Measurements from ENCODE around the gene CPEB1. TPM values are rescaled to one million over a fixed set of nuclear protein-coding genes. Genes with fewer than 3 reads are reported as not detected.

Gene CPEB1
- total RNA-seq, 1 donor from 2014 or later: 0.72 TPM

- H3K4me3 Mint-ChIP-seq: no peak overlapping the region
- no peaks in the 10 kb centered on the region for H3K36me3 Mint-ChIP-seq (ENCODE audit: low read depth)
- DNase-seq (ENCODE audit: low read depth, low spot score): no peak
- TF ChIP-seq, protein P1, sequence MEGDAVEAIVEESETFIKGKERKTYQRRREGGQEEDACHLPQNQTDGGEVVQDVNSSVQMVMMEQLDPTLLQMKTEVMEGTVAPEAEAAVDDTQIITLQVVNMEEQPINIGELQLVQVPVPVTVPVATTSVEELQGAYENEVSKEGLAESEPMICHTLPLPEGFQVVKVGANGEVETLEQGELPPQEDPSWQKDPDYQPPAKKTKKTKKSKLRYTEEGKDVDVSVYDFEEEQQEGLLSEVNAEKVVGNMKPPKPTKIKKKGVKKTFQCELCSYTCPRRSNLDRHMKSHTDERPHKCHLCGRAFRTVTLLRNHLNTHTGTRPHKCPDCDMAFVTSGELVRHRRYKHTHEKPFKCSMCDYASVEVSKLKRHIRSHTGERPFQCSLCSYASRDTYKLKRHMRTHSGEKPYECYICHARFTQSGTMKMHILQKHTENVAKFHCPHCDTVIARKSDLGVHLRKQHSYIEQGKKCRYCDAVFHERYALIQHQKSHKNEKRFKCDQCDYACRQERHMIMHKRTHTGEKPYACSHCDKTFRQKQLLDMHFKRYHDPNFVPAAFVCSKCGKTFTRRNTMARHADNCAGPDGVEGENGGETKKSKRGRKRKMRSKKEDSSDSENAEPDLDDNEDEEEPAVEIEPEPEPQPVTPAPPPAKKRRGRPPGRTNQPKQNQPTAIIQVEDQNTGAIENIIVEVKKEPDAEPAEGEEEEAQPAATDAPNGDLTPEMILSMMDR (conservative IDR thresholded peaks at IDR 0.05): no peak
- no peak overlapping the region for H3K27ac Mint-ChIP-seq (ENCODE audit: unreplicated experiment)
- no peaks in the 10 kb centered on the region for H3K4me1 Mint-ChIP-seq
- peaks cover 55% of the 10 kb centered on the region for H3K27me3 Mint-ChIP-seq (ENCODE audit: low read depth)
- no peaks in the 10 kb centered on the region for H3K9me3 Mint-ChIP-seq
Measured at GRCh38 chr15:82630033-82630432, 17.1 kb downstream of the CPEB1 start.

DNA sequence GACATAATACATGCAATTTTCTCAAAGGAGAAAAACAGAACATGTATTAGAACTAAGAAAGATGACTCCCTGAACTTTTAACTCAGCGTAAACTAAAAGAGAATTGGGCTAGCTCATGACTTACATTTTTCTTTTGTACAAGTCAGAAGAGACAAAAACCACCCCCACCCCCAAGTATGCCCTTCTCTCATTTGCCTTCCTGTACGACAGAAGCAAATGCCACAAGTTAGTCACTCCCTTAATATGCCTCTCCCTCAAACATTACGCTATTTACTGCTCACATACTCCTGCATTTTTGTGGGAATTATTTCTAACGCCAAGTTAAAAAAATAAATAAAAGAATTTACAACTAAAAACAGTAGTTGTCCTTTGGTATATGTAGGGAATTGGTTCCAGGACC lies 22.0 kb downstream of the CPEB1 start:
- no peaks in the 10 kb centered on the region for H3K4me1 Mint-ChIP-seq
- no peak overlapping the region for H3K27ac Mint-ChIP-seq (ENCODE audit: unreplicated experiment)
- H3K27me3 Mint-ChIP-seq (ENCODE audit: low read depth): peaks cover 17% of the 10 kb centered on the region
- H3K4me3 Mint-ChIP-seq: no peak overlapping the region
- H3K9me3 Mint-ChIP-seq: no peaks in the 10 kb centered on the region
- DNase-seq (ENCODE audit: low read depth, low spot score): no peak
- no peaks in the 10 kb centered on the region for H3K36me3 Mint-ChIP-seq (ENCODE audit: low read depth)
- TF ChIP-seq, protein P1 (conservative IDR thresholded peaks at IDR 0.05): no peak

DNA sequence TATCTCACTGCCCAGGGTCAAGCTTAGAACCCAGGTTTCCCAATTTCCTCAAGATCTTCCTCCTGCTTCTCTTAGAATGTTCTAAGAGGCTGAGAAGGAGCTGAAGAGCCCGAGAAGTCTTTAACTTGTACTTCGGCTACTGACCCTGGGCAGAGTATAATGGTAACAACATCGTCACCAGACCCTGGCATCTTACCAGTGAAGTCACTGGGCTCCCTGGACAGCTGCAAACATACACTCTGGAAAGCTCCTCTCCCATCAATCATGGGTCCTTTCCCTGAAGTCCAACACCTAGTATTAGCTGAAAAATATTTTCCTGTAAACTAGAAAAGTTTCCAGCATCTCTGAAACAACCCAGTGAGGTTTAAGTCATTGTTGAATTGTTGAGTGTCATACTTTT lies 22.7 kb downstream of the CPEB1 start:
- Mint-ChIP-seq H3K4me1 (no peaks in the 10 kb centered on the region), H3K4me3 (no peak overlapping the region), H3K36me3 (ENCODE audit: low read depth) (no peaks in the 10 kb centered on the region), H3K27me3 (ENCODE audit: low read depth) (peaks cover 14% of the 10 kb centered on the region), H3K9me3 (peaks cover 3% of the 10 kb centered on the region), H3K27ac (ENCODE audit: unreplicated experiment) (no peak overlapping the region)
- no peak for DNase-seq (ENCODE audit: low read depth, low spot score)
- TF ChIP-seq, protein P1 (conservative IDR thresholded peaks at IDR 0.05): no peak

DNA sequence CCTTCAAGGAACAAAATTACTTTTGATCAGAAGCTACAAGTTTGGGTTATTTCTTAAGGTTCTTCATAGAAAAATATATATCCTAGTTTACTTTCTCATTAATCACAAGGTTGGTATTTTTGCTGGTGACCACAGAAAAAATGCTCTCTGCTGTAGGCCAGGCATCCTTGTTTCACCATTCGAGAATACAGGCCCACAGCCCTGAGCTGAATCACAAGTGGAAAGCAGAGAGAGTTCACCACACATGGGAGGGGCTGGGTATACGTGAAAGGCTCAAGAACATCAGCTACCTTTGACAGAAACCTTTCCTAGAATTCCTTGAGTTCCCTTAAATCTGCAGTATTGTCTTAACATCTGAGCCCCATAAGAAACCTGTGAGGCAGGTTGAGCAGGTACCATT lies 23.2 kb downstream of the CPEB1 start:
- Mint-ChIP-seq H3K27ac (ENCODE audit: unreplicated experiment) (no peak overlapping the region), H3K27me3 (ENCODE audit: low read depth) (peaks cover 14% of the 10 kb centered on the region)

DNA sequence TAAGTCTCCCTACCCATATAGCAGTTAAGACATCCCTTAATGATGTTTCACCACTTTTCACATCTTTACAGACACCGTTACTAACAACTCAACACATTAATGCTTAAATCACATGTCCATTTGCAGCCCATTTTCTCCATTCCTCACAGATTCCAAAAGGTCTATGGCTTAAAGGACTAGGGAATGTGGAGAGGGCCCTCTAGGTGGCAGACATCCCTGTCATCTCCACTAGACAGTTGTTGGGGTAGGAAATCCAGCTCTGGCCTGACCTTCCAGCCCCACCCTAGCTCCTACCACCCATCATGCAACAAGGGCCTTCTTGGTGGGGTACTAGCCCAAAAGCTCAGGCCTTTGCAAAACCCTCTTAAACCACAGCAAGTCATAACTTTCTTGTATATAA lies 25.2 kb downstream of the CPEB1 start:
- Mint-ChIP-seq H3K4me1 (no peaks in the 10 kb centered on the region), H3K36me3 (ENCODE audit: low read depth) (no peaks in the 10 kb centered on the region), H3K4me3 (no peak overlapping the region), H3K27ac (ENCODE audit: unreplicated experiment) (no peak overlapping the region), H3K27me3 (ENCODE audit: low read depth) (peaks cover 19% of the 10 kb centered on the region), H3K9me3 (peaks cover 3% of the 10 kb centered on the region)
- no peak for DNase-seq (ENCODE audit: low read depth, low spot score)
- TF ChIP-seq, protein P1 (conservative IDR thresholded peaks at IDR 0.05): no peak

More for the DNA sequence above, 23.2 kb downstream of the CPEB1 start:
- Mint-ChIP-seq H3K4me3 (no peak overlapping the region), H3K36me3 (ENCODE audit: low read depth) (no peaks in the 10 kb centered on the region), H3K4me1 (no peaks in the 10 kb centered on the region), H3K9me3 (peaks cover 3% of the 10 kb centered on the region)
- TF ChIP-seq, protein P1 (conservative IDR thresholded peaks at IDR 0.05): no peak
- no peak for DNase-seq (ENCODE audit: low read depth, low spot score)

DNA sequence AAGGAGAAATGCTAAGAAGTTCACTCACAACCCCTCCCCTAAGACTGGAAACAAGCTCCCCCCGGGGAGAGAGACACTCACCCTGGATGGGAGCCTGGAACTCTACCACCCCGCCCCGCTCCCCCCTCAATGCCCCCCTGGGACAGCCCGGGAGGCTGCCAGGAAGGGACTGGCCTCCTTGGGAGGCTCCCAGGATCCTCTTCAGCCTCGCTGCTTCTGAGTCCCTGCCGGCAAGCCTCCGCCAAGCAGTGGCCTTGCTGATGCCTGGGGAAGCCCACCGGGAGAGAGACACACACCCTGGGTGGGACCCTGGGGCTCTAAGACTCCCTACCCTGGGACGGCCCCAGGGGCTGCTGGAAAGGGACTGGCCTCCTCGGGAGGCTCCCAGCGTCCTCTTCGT lies 33.4 kb downstream of the CPEB1 start:
- DNase-seq (ENCODE audit: low read depth, low spot score): no peak
- Mint-ChIP-seq H3K27me3 (ENCODE audit: low read depth) (peaks cover 40% of the 10 kb centered on the region), H3K4me3 (no peak overlapping the region), H3K27ac (ENCODE audit: unreplicated experiment) (no peak overlapping the region), H3K4me1 (no peaks in the 10 kb centered on the region), H3K36me3 (ENCODE audit: low read depth) (no peaks in the 10 kb centered on the region), H3K9me3 (no peaks in the 10 kb centered on the region)
- TF ChIP-seq, protein P1 (conservative IDR thresholded peaks at IDR 0.05): no peak
